Skeletal muscle tissue (tissue), 4 donors: ENCODE results near the gene MBD5. TPM values are rescaled to one million over a fixed set of nuclear protein-coding genes. Genes with fewer than 3 reads are reported as not detected.
A peak's percentile ranks its signal among the peaks of the same experiment; 100 is the strongest.

ENCODE experiments used
- H3K27ac ChIP-seq: one replicate; pipeline ENCODE4 v1.7.0; 2013; ENCODE audit warnings: mild to moderate bottlenecking, low read depth, low read length, inconsistent platforms
- H3K27me3 ChIP-seq, 3 donors: one replicate each; pipeline ENCODE4 v1.7.0; 2013; ENCODE audit warnings: low read length in 3 of 3; ENCODE audit not compliant: control insufficient read depth in 3 of 3, insufficient read depth in 3 of 3
- H3K36me3 ChIP-seq, 3 donors: one replicate each; pipeline ENCODE4 v1.7.0; 2013; ENCODE audit warnings: low read length in 3 of 3; ENCODE audit not compliant: control insufficient read depth in 3 of 3, insufficient read depth in 3 of 3
- H3K4me1 ChIP-seq, 3 donors: one replicate each; pipeline ENCODE4 v1.7.0; 2013; ENCODE audit warnings: low read length in 3 of 3, mild to moderate bottlenecking in 3 of 3; ENCODE audit not compliant: control insufficient read depth in 3 of 3, insufficient read depth in 3 of 3
- H3K4me3 ChIP-seq, 3 donors: one replicate each; pipeline ENCODE4 v1.7.0; 2013; ENCODE audit warnings: low read length in 3 of 3
- H3K9ac ChIP-seq, 3 donors: one replicate each; pipeline ENCODE4 v1.7.0; 2013; ENCODE audit warnings: low read length in 3 of 3, mild to moderate bottlenecking in 3 of 3, moderate library complexity in 2 of 3, low read depth in 1 of 3
- H3K9me3 ChIP-seq, 3 donors: one replicate each; pipeline ENCODE4 v1.7.0; 2013; ENCODE audit warnings: low read length in 3 of 3; ENCODE audit not compliant: control insufficient read depth in 3 of 3
- total RNA-seq: library from RNA; depleted of rRNA; stranded (reverse); fragments of >200 nt; gene quantifications from one replicate; pipeline ENCODE4 v1.2.3, GENCODE V29; 2014
- donor health status: Osteomylitis.

Gene MBD5
- total RNA-seq, 1 donor from 2014 or later, result 30.8 TPM

GRCh38 chr2:148552675-148553331 lies 531.9 kb downstream of the MBD5 start:
- Histone ChIP-seq H3K36me3 (no peaks in the 10 kb centered on the region), H3K27ac (no peak overlapping the region), H3K9ac (peak overlapping the region in 2 of 3 donors; percentile 47 to 64), H3K9me3 (peaks cover 0 to 2% (median 0%) of the 10 kb centered on the region in 3 donors), H3K27me3 (no peaks in the 10 kb centered on the region), H3K4me1 (peaks cover 0 to 11% (median 0%) of the 10 kb centered on the region in 3 donors), H3K4me3 (peak overlapping the region; percentile 66 to 83 (median 69))

GRCh38 chr2:148553332-148553887 lies 532.5 kb downstream of the MBD5 start:
- Histone ChIP-seq H3K9ac (peak overlapping the region in 2 of 3 donors; percentile 47 to 64), H3K4me1 (peaks cover 0 to 11% (median 0%) of the 10 kb centered on the region in 3 donors), H3K27me3 (no peaks in the 10 kb centered on the region), H3K4me3 (peak overlapping the region; percentile 66 to 83 (median 69)), H3K9me3 (peaks cover 0 to 3% (median 0%) of the 10 kb centered on the region in 3 donors), H3K27ac (no peak overlapping the region), H3K36me3 (no peaks in the 10 kb centered on the region)

DNA sequence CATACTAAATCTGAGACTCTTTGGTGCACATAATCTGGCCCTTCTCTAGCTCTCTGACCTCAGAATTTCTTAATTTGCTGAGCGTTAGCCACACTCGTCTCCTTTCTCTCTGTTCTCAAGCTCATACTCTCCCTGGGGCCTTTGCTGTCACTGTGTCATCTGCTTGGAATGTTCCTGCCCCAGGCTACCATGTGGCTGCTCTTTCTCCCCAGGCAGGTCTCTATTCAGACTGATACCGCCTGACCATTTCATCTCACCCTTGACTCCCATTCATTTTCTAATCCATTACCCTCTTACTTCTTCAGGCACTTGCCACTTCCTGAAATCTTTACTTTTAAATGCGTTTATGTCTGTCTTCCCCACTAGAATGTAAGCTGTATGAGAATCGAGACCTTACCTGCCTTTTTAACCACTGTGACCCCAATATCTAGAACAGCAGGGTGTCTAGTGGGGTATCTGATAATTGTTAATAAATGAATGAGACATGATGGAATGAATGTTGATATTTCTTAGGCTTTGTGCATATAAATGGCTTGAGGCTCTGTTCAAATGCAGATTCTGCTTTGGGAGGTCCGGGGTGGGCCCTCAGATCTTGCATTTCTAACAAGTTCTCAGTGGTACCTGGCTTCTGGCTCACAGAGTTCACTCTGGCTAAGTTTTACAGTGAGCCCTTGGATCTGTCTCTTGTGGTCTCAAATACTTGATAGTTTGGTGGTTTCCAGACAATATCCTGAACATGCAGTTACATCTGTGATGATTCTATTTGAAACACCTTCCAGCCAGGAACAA lies 533.8 kb downstream of the MBD5 start:
- Histone ChIP-seq H3K36me3 (no peaks in the 10 kb centered on the region), H3K27ac (no peak overlapping the region), H3K9me3 (peaks cover 0 to 3% (median 0%) of the 10 kb centered on the region in 3 donors), H3K4me3 (no peak overlapping the region), H3K4me1 (peaks cover 0 to 11% (median 0%) of the 10 kb centered on the region in 3 donors), H3K9ac (no peak overlapping the region), H3K27me3 (no peaks in the 10 kb centered on the region)

GRCh38 chr2:148555622-148556294 lies 534.9 kb downstream of the MBD5 start:
- H3K4me3 ChIP-seq, result no peak overlapping the region
- no peak overlapping the region for H3K27ac ChIP-seq
- peaks cover 0 to 4% (median 3%) of the 10 kb centered on the region in 3 donors for H3K27me3 ChIP-seq
- H3K9ac ChIP-seq, result no peak overlapping the region
- H3K4me1 ChIP-seq, result peaks cover 0 to 11% (median 0%) of the 10 kb centered on the region in 3 donors
- peaks cover 0 to 3% (median 0%) of the 10 kb centered on the region in 3 donors for H3K9me3 ChIP-seq
- H3K36me3 ChIP-seq, result no peaks in the 10 kb centered on the region

DNA sequence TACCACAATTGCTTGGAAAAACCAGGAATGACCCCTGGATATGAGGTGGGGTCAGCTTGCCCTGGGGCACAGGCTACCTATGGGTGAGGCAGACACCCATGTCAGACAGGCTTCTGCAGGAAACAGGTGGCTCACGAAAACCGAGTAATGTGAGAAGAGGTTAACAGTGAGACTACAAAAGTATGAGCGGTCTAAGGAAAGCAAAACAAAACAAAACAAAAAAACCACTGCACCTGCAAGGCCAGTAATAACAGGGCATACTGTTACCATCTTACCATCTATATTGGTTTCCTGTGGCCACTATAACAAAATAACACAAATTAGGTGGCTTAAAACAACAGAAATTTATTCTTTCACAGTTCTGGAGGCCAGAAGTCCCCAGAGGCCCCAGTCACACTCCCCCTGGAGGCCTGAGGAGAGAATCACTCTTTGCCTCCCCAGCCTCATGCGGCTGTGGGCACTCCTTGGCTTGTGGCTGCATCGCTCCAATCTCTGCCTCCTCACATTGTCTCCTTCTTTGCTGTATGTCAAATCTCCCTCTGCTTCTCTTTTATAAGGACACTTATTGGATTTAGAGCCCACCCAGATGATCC lies 537.0 kb downstream of the MBD5 start:
- no peak overlapping the region for H3K4me3 ChIP-seq
- no peak overlapping the region for H3K9ac ChIP-seq
- H3K27ac ChIP-seq, result no peak overlapping the region

GRCh38 chr2:148560496-148560895 lies 539.6 kb downstream of the MBD5 start:
- Histone ChIP-seq H3K4me3 (no peak overlapping the region), H3K4me1 (no peaks in the 10 kb centered on the region), H3K36me3 (no peaks in the 10 kb centered on the region), H3K9ac (no peak overlapping the region), H3K27ac (no peak overlapping the region), H3K9me3 (peaks cover 0 to 3% (median 0%) of the 10 kb centered on the region in 3 donors), H3K27me3 (peaks cover 0 to 4% (median 3%) of the 10 kb centered on the region in 3 donors)

More for the DNA sequence above, 537.0 kb downstream of the MBD5 start:
- H3K36me3 ChIP-seq, result no peaks in the 10 kb centered on the region
- peaks cover 0 to 3% (median 0%) of the 10 kb centered on the region in 3 donors for H3K9me3 ChIP-seq
- peaks cover 0 to 6% (median 0%) of the 10 kb centered on the region in 3 donors for H3K4me1 ChIP-seq
- peaks cover 0 to 4% (median 3%) of the 10 kb centered on the region in 3 donors for H3K27me3 ChIP-seq

DNA sequence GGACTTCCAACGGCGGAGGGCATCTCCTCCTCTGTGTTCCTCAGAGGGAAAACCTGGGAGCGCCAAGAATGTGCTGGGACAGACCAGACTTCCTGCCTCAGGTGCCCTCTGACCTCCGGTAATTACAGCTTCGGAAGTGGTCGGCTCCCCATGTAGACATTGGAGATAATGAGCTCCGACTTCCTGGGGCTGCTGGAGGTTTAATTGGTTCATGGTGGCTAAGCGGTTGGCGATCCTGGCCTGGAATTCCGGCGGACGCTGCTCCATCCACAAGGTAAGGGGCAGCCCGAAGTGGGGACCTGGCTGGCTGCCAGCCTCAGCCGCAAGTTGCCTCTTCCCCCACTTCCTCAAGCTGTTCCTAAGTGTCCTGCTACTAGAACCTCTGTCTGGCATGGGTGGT lies 540.5 kb downstream of the MBD5 start:
- Histone ChIP-seq H3K9ac (no peak overlapping the region), H3K27me3 (peaks cover 0 to 4% (median 3%) of the 10 kb centered on the region in 3 donors), H3K36me3 (no peaks in the 10 kb centered on the region), H3K4me3 (no peak overlapping the region), H3K9me3 (peaks cover 0 to 3% (median 0%) of the 10 kb centered on the region in 3 donors), H3K4me1 (no peaks in the 10 kb centered on the region), H3K27ac (no peak overlapping the region)

GRCh38 chr2:148565272-148565894 lies 544.5 kb downstream of the MBD5 start:
- Histone ChIP-seq H3K27me3 (peaks cover 0 to 4% (median 3%) of the 10 kb centered on the region in 3 donors), H3K9ac (no peak overlapping the region), H3K4me1 (no peaks in the 10 kb centered on the region)

More at GRCh38 chr2:148565272-148565894, 544.5 kb downstream of the MBD5 start:
- Histone ChIP-seq H3K4me3 (no peak overlapping the region), H3K36me3 (no peaks in the 10 kb centered on the region), H3K27ac (no peak overlapping the region), H3K9me3 (no peaks in the 10 kb centered on the region)
